Activated T-cell treated with anti-CD3 and anti-CD28 coated beads, Interleukin-2, amount 50 U/mL, for 48 hours (primary cell): Measurements from ENCODE around the gene TRAPPC11.
"Not testable (repeated sequence)": the region's sequence is repeated elsewhere in the genome, so short reads cannot be mapped to it uniquely, and the experiment has no call there.

Experiments used
- DNase-seq, 2 experiments: peaks; one replicate each; pipeline ENCODE4 v3.0.0-alpha.2; 2020

Gene TRAPPC11

DNA sequence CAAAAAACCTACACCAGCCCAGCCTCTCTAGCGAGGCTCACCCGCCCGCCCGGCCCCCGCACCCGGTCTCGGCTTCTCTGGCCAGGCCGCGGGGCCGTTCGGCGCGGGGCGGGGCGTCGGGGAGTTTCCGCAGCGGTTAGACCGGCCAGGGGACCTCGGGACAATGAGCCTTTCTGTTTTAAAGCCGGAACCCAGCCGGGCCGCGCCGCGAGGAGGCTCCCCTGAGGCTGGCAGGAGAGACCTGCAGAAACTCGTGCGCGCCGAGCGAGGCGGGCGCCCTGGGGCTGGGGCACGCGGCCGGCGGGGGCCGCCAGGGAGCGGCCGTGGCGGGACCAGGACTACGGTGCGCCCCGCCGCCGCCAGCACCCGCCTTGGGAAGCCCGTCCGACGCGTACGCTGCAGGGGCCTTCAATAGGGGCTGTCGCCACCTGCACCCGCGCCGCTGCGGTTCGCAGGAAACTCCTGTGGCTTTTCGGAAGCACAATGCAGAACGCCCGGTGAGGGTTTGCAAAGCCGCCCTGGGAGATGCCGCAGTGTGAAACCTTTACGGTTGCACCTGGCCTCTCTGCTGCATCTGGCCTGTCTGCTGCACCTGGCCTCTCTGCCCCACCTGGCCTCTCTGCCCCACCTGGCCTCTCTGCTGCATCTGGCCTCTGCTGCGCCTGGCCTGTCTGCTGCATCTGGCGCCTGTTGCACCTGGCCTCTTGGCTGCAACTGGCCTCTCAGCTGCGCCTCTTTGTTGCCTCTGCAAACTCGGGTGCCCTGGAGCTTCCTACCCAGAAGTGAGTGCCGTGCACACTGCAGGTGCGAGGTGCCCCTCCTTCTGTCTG lies 63.9 kb downstream of the TRAPPC11 start:
- peak; percentile 68 to 71 for DNase-seq

DNA sequence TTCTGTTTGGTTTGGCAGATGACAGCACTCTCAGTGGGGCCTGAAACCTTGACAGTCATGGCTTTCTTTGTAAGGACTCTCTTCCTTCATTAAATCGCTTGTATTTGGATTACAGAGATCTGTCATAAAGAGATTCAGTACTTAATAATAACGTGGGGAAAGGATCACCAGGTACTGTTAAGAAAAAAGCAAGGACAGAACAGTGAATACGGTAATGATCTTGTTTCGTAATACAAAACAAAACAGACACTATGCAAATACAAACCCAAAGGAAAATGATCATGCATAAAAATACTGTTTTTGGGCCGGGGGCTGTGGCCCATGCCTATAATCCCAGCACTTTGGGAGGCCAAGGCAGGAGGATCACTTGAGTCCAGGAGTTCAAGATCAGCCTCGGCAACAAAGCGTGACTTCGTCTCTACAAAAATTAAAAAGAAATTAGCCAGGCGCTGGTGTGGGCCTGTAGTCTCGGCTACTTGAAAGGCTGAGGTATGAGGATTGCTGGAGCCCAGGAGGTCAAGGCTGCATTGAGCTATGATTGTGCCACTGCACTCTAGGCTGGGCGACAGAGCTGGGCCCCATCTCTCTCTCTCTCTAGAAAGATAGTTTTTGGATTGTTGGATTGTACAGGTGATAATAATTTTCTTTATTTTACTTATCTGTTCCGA lies 64.6 kb downstream of the TRAPPC11 start:
- no peak for DNase-seq

DNA sequence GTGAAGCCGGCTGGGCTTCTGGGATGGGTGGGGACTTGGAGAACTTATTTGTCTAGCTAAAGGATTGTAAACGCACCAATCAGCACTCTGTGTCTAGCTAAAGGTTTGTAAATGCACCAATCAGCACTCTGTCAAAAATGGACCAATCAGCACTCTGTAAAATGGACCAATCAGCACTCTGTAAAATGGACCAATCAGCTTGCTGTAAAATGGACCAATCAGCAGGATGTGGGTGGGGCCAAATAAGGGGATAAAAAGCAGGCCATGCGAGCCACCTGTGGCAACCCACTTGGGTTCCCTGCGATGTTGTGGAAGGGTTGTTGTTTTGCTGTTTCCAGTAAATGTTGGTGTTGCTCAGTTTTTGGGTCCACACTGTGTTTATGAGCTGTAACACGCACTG lies 66.5 kb downstream of the TRAPPC11 start:
- DNase-seq, result not testable (repeated sequence)

DNA sequence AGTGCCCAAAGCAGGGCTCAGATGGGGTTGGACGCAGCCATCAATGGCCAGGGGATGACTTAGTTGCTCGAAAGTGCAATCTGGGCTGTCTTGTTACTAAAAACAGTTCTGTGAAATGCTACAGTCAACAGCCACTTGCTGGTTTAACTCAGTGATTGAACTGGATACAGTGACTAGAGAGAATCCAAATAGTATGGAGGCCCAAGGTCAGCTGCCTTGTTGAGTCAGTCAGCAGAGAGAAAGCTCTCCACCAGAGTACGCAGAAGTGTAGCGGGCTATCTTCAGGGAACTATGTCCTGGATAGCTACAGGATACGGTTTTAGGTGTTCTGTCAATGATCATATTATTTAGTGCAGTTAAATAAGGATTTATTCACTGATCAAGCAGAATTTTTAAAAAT lies 68.4 kb downstream of the TRAPPC11 start:
- no peak for DNase-seq

DNA sequence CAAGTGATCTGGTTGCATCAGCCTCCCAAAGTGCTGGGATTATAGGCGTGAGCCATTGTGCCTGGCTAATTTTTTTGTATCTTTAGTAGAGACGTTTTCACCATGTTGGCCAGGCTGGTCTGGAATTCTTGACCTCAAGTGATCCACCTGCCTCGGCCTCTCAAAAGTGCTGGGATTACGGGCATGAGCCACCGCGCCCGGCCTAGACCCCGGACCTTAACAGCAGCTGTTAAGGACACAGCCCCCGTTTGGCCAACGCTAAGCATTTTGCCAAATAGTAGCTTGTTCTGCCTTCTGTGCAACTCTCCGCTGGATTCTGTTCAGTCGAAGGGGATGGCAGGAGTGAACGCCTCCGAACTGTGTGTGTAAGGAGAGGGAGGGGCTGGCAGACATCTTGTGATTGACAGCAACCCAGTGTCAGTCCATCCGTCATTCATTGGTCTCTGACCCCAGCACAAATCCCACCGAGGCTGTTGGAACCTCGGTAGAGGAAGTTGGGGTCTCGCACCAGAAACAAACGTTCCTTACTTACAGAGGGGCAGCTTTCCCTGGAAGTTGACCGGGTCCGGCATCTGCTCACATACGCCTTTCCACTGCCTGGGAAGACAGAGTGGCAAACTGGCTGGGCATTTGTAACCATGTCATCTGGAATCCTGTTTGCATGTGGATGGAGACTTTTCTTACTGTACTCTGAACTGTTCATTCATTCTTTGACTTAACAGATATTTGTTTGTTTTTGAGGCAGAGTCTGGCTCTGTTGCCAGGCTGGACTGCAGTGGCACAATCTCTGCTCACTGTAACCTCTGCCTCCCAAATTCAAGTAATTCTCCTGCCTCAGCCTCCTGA lies 69.4 kb downstream of the TRAPPC11 start:
- no peak for DNase-seq

DNA sequence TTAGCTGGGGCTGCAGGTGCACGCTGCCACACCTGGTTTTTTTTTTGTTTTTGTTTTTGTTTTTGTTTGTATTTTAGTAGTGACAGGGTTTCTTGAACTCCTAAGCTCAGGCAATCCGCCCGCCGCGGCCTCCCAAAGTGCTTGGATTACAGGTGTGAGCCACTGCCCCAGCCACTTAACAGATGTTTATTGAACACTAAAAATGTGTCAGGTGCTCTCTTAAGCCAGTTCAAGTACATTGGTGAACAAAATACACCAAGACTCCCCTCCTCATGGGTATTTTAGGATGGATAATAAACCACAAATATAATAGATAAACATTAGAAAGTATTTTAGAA lies 69.9 kb downstream of the TRAPPC11 start:
- DNase-seq, result no peak

DNA sequence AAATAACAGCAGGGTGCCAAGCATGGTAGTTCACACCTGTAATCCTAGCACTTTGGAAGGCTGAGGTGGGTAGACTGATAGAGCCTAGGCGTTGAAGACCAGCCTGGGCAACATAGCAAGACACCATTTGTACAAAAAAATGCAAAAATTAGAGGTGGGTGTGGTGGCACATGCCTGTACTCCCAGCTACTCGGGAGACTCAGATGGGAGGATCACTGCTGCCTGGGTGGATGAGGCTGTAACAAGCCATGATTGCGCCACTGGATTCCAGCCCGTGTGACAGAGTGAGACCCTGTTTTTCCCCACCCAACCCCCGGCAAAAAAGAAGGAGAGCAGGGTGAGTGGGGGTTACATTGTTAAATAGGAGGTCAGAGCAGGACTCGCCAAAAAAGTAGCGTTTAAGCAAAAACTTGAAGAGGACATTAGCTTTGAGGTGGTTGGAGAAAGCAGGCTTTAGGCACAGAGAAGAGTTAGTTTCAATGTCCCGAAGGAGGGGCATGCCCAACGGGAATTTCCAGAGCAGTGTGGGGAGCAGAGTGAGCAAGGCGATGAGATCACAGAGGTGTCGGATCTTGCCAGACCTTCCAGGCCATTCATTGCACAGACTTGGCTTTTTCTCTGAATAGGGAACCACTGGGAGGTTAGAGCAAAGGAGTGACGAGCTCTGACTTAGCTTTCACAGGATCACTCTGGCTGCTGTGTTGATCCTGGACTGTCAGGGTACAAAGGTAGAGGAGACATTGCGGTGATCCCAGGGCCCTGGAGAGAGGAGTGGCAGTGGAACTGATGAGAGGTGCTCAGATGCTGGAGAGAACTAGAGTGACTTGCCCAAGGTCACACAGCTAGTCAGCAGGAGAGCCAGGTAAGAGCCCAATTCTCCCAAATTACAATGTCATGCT lies 70.6 kb downstream of the TRAPPC11 start:
- no peak for DNase-seq

DNA sequence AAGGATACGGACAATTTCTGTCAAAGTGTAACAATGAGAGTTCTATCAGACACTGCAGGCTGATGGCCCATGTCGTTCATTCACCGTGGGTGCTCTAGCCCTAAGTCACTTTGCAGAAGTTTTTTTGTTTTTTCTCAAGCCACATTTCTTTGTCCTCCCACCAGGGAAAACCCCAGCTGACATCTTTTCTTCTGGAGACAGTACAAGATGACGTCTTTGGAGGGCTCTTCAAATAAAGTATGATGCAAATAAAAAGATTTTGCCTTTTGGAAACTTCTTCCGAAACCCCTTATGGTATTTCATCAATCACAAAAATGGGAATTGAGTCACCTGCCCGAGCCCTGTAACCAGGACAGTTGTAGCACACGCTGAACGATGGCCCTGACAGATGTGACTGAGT lies 73.2 kb downstream of the TRAPPC11 start:
- no peak for DNase-seq

DNA sequence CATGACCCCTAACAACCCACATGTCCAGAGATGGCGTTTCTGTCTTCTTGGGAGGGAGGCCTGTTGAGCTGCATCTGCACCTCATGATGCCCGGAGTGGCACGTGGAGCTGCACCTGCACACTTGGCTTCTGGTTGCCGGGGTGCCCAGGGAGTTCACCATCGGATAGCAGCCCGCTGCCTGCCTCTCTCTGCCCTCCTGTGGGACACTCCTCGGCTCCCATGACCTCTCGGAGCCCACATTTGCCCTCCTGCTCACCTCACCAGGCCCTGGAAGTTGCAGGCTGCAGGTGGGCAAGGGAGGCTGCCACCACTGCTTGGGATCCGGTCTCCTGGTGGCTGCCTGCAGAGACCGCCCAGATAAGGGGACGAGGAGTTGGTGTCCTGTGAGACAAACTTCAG lies 74.1 kb downstream of the TRAPPC11 start:
- DNase-seq, result no peak

DNA sequence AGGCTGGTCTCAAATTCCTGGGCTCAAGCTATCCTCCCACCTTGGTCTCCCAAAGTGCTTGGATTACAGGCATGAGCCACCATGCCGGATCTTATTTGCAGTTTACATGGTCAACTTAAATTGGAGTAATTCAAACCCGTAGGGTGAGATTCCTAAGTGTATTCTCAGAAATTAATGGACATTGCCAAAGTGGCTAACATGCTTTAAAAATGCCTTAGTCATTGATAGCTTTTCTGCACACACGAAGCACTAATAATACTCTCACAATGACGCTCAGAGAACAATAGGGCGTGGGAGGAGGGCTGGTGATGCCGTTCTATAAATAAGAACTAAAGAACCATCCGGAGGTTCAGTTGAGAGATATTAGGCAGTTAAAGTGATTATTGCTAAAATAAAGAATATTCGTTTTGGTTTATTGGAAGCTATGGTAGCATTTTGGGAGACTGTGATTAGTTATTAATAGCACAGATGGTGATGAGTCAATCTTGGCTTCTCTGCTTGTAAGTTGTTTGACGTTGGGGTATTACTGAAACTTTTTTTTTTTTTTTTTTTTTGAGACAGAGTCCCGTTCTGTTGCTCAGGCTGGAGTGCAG lies 79.1 kb downstream of the TRAPPC11 start:
- DNase-seq, result no peak

DNA sequence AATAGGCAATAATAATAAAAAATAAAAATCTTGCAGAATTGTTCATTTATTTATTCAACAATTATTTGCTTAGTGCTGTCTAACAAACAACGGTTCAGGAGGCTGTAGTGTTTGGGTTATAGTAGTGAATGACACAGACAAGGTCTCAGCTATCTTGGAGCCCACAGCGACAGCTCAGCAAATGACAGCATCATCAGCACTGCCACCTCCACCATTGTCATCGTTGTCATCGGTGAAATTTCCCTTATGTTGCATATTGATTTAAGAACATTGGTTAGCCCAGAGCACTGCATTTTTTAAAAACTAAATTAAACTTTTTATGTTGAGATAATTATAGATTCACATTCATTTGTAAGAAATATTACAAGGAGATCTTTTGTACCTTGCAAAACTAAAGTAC lies 79.9 kb downstream of the TRAPPC11 start:
- no peak for DNase-seq

DNA sequence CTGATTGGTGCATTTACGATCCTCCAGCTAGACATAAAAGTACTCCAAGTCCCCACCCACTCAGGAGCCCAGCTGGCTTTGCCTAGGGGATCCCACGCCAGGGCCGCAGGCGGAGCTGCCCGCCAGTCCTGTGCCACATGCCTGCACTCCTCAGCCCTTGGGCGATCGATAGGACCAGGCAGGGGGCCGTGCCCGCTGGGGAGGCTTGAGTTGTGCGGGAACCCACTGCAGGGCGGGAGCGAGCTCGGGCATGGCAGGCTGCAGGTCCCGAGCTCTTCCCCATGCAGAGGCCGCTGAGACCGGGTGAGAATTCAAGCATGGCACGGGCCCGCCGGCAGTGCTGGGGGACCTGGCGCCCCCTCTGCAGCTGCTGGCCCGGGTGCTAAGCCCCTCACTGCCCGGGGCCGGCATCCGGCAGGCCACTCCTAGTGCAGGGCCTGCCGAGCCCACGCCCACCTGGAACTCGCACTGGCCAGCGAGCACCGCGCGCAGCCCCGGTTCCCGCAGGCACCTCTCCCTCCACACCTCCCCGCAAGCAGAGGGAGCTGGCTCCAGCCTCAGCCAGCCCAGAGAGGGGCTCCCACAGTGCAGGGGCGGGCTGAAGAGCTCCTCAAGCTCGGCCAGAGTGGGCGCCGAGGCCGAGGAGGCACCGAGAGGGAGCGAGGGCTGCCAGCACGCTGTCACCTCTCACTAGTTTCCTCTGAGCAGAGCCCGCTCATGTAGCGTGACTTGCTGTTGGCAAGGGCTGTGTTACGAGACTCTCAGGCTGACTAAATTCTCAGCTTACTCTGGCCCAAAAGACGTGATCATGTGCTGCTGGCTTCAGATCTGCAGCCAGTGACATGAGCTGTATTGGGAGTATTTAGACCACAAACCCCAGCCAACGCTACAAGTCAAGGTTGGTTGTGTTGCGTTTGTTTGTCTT lies 87.5 kb downstream of the TRAPPC11 start:
- DNase-seq, result no peak

DNA sequence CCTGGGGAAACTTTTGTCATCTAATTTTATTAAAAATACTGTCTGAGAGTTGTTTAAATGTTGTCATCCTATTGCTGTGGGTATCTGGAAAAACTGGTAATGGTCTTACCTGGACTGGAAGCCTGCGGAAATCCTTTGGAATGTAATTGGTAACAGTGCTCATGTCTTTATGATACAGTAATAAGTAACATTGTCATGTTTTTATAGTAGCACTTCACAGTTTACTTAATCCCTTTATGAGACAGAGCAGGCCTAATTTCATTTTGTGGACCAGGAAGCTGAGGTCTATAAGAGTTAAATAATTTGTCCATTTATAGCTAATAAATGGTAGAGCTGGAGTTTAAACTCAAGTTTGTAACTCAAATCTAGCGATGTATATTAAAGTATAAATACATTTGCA lies 88.3 kb downstream of the TRAPPC11 start:
- DNase-seq, result no peak

DNA sequence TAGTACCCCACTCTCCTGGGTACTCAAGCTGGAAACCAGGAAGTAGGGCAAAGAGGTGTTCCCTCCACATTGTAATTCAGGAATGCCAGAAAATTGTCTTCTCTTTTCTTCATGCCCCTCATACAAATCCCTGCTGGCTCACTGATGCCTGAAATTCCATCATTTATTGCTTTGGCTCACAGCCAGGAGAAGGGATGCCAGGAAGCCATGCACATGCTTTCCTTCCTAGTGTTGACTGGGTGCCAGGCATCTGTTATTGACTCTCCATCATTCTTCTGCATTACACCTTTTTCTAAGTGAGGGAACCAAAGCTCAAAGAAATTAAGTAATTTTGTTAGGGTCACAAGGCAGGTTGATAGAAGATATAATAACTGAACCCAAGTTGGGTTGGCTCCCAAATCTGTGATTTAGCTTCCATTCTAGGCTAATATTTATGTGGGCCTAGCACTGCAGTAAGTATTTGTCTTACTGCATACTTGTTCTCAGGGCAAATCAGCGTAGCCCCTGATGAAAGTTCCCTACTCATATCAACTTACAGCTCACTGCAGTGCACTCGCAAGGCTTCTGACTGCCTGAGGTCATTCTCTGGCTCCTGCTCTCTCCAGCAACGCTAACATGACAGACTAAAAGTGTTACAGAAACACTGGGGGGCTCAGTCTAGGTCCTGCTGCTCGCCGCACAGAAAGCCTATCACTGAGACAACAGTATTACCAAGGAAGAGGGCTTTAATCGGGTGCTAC lies 89.0 kb downstream of the TRAPPC11 start:
- DNase-seq, result no peak

DNA sequence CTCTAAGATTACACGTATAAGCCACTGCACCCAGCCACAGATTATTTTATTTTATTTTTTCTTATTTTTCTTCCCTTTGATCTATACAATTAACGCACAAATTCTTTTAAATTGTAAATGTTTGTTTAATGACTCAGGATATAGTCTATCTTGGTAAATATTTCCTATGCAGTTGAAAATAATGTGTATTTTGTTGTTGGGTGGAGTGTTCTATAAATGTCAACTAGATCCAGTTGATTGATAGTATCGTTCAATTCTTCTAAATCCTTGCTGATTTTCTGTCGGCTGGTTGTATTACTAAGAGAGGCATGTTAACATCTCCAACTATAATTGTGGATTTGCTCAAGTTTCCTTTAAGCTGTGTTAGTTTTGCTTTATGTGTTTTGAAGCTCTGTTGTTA lies 92.0 kb downstream of the TRAPPC11 start:
- no peak for DNase-seq

DNA sequence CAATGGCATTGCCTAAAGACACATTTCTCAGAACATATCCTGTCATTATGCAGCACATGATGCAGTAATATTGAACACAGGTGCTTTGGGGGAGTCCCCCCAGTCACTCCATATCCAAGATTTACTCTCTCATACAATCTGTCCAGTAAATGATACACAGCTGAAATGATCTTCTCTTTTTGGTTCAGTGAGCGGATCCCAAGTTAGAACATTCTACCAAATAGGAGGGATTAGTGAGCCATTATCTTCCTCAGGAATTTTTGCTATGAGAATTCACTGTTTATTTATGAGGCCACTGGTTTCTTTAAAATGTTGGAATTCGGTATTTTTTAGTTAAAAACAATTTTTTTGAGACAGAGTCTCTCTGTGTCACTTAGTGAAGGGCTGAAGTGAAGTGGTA lies 96.5 kb downstream of the TRAPPC11 start:
- no peak for DNase-seq

DNA sequence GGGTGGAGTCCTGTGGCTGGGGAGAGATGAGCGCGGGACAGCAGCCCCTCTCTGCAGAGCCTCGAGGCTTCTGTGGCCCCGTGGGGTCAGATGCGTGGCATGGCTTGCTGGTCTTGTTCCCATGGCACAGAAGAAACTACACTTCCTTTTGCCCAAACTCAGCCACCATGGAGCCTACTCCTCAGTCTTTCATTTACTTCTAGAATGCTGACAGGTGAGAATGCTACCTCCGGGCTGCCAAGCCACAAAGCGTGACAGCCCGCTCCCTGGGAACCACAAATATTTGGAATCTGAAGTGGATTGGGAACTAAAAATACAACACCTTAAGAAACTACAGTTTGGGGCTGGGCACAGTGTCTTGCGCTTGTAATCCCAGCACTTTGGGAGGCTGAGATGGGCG lies 98.0 kb downstream of the TRAPPC11 start:
- DNase-seq, result no peak

DNA sequence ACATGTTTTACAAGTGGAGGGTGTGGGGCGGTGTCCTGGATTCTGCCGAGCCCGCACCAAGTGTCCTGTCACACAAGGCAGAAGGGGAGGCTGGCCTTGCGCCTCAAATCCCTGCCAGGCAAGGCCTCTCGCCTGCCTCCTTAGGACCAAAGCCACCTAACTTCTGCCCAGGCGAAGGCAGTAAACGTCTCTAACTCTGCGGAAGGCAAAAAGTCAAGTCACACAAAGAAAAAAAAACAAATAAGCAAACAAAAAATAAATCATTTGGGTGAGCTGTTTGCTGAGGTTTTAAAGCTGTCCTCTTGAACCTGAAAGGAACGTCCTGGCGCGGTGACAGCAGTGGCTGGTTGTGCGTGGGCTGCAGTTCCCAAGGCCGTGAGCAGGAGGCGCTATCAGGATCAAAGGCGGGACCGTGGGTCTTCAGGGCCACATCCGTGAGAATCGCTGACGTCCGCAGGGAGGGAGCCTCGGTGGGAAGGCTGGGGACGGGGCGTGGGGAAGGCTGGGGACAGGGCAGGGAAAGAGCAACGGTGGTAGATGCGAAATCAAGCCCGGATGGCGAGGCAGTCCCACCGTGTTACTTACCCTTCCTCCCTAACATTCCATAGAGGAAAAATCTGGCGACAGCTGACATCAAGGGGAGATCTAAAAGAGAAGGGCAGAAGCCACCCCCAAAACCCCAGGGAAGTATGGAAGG lies 99.1 kb downstream of the TRAPPC11 start:
- DNase-seq, result peak in 1 of 2 experiments; percentile 24

DNA sequence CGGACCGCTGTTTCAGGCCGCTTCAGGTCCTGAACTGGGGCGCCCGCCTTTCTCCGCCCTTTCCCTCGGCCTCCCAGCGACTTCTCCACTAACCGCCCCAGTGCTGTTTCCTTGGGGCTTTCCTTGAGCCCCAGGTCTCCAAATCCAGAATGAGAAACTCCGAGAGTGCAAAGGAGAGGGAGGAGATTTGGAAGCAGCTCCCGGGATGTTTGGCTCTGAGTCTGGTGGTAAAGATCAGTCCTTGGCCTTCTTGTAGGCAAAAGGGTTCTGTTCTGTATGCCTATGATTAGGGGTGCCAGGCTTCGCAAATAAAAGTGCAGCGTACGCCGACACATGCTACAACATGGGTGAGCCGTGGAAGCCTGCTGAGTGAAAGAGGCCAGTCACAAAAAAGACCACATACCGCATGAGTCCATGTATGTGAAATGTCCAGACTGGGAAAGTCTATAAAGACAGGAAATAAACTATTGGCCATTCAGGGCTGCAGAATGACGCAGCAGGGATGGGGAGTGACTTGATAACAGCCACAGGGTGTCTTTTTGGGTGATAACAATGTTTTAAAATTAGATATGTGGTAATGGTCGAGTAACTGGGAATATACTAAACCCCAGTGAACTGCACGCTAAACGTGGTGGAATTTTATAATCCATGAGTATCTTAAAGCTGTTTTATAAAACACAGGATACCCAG lies 99.8 kb downstream of the TRAPPC11 start:
- no peak for DNase-seq
